Thoracic aorta (tissue), 2 donors: ENCODE data around the gene SAMHD1. TPM values are rescaled to one million over a fixed set of nuclear protein-coding genes. Genes with fewer than 3 reads are reported as not detected.
"Not testable (repeated sequence)": the region's sequence is repeated elsewhere in the genome, so short reads cannot be mapped to it uniquely, and the experiment has no call there.

Experiments
- ATAC-seq: fragments of 150-250 bp; one replicate; pipeline ENCODE4 v1.8.0; 2017; ENCODE audit warnings: low read depth; ENCODE audit not compliant: insufficient number of reproducible peaks, low FRiP score
- DNase-seq: peaks from one replicate; pipeline ENCODE4 v3.0.0-alpha.2; 2020; ENCODE audit warnings: low spot score
- H3K27ac ChIP-seq, 2 donors: fragments of 200-600 bp; sonication (generic); 1 replicate in 1 of 2; 2 replicates in 1 of 2; pipeline ENCODE4 v1.5.1; 2016; ENCODE audit warnings: mild to moderate bottlenecking in 2 of 2, moderate library complexity in 2 of 2
- H3K27me3 ChIP-seq: fragments of 200-600 bp; sonication (generic); replicated peaks from 2 replicates; pipeline ENCODE4 v1.6.0; 2016; ENCODE audit warnings: mild to moderate bottlenecking; ENCODE audit not compliant: insufficient read depth
- H3K36me3 ChIP-seq: fragments of 200-600 bp; sonication (generic); one replicate; pipeline ENCODE4 v1.5.1; 2016
- H3K4me1 ChIP-seq, 2 donors: fragments of 200-600 bp; sonication (generic); 1 replicate in 1 of 2; 2 replicates in 1 of 2; pipeline versions ENCODE4 v1.5.1 to v1.6.0; 2016; ENCODE audit warnings: low read depth in 2 of 2, mild to moderate bottlenecking in 1 of 2; ENCODE audit not compliant: control insufficient read depth in 1 of 2
- H3K4me3 ChIP-seq: fragments of 200-600 bp; sonication (generic); 2 replicates; pipeline ENCODE4 v1.5.1; 2016; ENCODE audit warnings: mild to moderate bottlenecking
- H3K9me3 ChIP-seq: fragments of 200-600 bp; sonication (generic); 2 replicates; pipeline ENCODE4 v1.5.1; 2016
- total RNA-seq, 2 donors: library from RNA; depleted of rRNA; stranded (reverse); fragments of >200 nt; gene quantifications; one replicate each; pipeline versions ENCODE4 v1.1.0 to v1.2.3, GENCODE V29; 2016
- TF ChIP-seq, protein P1 (sequence below): fragments of 200-600 bp; sonication (generic); IDR thresholded peaks from one replicate; pipeline ENCODE4 v1.5.1; 2019; ENCODE audit warnings: antibody characterized with exemption

SAMHD1 gene
- total RNA-seq, 2 donors from 2014 or later: 229 to 365 TPM

- Histone ChIP-seq H3K4me3 (no peak overlapping the region), H3K9me3 (no peaks in the 10 kb centered on the region), H3K4me1 (peaks cover 10 to 23% of the 10 kb centered on the region in 2 donors), H3K27me3 (no peaks in the 10 kb centered on the region), H3K27ac (no peak overlapping the region), H3K36me3 (peaks cover 46% of the 10 kb centered on the region)
- TF ChIP-seq, protein P1, sequence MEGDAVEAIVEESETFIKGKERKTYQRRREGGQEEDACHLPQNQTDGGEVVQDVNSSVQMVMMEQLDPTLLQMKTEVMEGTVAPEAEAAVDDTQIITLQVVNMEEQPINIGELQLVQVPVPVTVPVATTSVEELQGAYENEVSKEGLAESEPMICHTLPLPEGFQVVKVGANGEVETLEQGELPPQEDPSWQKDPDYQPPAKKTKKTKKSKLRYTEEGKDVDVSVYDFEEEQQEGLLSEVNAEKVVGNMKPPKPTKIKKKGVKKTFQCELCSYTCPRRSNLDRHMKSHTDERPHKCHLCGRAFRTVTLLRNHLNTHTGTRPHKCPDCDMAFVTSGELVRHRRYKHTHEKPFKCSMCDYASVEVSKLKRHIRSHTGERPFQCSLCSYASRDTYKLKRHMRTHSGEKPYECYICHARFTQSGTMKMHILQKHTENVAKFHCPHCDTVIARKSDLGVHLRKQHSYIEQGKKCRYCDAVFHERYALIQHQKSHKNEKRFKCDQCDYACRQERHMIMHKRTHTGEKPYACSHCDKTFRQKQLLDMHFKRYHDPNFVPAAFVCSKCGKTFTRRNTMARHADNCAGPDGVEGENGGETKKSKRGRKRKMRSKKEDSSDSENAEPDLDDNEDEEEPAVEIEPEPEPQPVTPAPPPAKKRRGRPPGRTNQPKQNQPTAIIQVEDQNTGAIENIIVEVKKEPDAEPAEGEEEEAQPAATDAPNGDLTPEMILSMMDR: no peak
- ATAC-seq (no peak), DNase-seq (no peak)
Observed at GRCh38 chr20:36932476-36933426, 18.8 kb downstream of the SAMHD1 start.

- H3K36me3 ChIP-seq: peaks cover 53% of the 10 kb centered on the region
- peak overlapping the region in 1 of 2 donors; percentile 7 for H3K27ac ChIP-seq
- H3K4me1 ChIP-seq: peaks cover 6 to 16% of the 10 kb centered on the region in 2 donors
- not testable (repeated sequence) for H3K9me3 ChIP-seq, DNase-seq, ATAC-seq, H3K4me3 ChIP-seq, H3K27me3 ChIP-seq
Observed at GRCh38 chr20:36932067-36932466, 19.4 kb downstream of the SAMHD1 start.

DNA sequence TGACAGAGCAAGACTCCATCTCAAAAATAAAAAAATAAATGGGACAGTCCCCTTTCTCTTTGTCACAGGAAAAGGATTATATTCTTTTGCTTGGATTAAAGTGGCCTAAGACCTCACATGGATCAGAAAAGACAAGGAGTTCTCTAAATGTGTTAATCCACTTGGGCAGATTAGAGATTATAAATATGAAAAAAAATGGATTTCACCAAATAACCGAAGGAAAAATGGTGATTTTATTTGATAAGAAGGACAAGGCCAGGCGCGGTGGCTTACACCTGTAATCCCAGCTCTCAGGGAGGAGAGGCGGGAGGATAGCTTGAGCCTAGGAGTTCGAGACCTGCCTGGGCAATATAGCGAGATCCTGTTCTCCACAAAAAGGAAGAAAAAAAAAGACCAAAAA is 21.8 kb downstream of the SAMHD1 start:
- DNase-seq (no peak), ATAC-seq (no peak)
- no peaks in the 10 kb centered on the region for H3K27me3 ChIP-seq
- no peaks in the 10 kb centered on the region for H3K9me3 ChIP-seq
- TF ChIP-seq, protein P1: no peak
- no peaks in the 10 kb centered on the region for H3K4me1 ChIP-seq
- H3K4me3 ChIP-seq: no peak overlapping the region
- H3K36me3 ChIP-seq: peaks cover 61% of the 10 kb centered on the region
- no peak overlapping the region for H3K27ac ChIP-seq

DNA sequence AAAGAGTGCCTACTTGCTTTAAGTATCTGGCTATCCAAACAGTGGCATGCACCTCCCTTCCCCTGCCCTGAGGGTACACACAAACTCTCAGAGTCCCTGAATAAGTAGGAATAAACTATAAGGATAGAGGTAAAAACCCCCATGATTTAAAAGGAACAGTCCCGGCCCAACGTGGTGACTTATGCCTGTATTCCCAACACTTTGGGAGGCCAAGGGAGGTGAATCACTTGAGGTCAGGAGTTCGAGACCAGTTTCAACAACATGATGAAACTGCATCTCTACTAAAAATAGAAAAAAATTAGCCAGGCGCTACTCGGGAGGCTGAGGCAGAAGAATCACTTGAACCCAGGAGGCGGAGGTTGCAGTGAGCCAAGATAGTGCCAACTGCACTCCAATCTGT is 22.2 kb downstream of the SAMHD1 start:
- DNase-seq: no peak
- Histone ChIP-seq H3K27me3 (no peaks in the 10 kb centered on the region), H3K27ac (no peak overlapping the region), H3K4me3 (no peak overlapping the region), H3K9me3 (no peaks in the 10 kb centered on the region), H3K4me1 (no peaks in the 10 kb centered on the region), H3K36me3 (peaks cover 60% of the 10 kb centered on the region)
- TF ChIP-seq, protein P1: no peak
- ATAC-seq: no peak

GRCh38 chr20:36927704-36928103 is 23.8 kb downstream of the SAMHD1 start:
- no peak for ATAC-seq
- TF ChIP-seq, protein P1: no peak
- H3K4me1 ChIP-seq: no peaks in the 10 kb centered on the region
- H3K4me3 ChIP-seq: no peak overlapping the region
- no peak overlapping the region for H3K27ac ChIP-seq
- no peaks in the 10 kb centered on the region for H3K9me3 ChIP-seq
- peaks cover 55% of the 10 kb centered on the region for H3K36me3 ChIP-seq
- DNase-seq: no peak
- H3K27me3 ChIP-seq: no peaks in the 10 kb centered on the region
